Loucy (cell line): ENCODE data around the gene MRPL36.

Source experiments
- EZH2phosphoT487 ChIP-seq: fragments of 200-600 bp; IDR thresholded peaks from 2 replicates; pipeline ENCODE4 v1.6.1; 2018; ENCODE audit warnings: antibody characterized with exemption, mild to moderate bottlenecking, moderate library complexity, borderline replicate concordance
- TF ChIP-seq, protein P1 (sequence below): fragments of 200-600 bp; sonication (generic); conservative IDR thresholded peaks from 2 replicates; pipeline ENCODE4 v1.5.1; 2014; ENCODE audit warnings: mild to moderate bottlenecking, antibody characterized with exemption, low read length

DNA sequence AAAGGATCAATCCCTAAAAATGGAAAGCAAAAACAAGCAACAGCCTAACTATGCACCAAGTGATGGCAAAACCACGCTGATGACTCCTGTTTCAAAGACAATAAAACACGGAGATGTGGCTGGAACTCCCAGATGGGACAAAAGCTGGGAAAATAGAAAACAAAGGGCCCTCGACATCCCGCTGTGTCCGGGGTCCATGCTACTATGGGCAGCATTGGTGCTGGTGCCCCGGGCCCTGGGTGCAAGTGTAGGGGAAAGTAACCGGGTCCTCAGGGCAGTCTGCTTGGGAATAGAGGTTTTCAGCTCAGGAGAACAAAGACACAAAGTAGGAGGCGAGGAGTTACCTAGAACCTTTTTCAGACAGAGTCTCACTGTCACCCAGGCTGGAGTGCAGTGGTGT lies 46.1 kb downstream of the MRPL36 start:
- TF ChIP-seq, protein P1, sequence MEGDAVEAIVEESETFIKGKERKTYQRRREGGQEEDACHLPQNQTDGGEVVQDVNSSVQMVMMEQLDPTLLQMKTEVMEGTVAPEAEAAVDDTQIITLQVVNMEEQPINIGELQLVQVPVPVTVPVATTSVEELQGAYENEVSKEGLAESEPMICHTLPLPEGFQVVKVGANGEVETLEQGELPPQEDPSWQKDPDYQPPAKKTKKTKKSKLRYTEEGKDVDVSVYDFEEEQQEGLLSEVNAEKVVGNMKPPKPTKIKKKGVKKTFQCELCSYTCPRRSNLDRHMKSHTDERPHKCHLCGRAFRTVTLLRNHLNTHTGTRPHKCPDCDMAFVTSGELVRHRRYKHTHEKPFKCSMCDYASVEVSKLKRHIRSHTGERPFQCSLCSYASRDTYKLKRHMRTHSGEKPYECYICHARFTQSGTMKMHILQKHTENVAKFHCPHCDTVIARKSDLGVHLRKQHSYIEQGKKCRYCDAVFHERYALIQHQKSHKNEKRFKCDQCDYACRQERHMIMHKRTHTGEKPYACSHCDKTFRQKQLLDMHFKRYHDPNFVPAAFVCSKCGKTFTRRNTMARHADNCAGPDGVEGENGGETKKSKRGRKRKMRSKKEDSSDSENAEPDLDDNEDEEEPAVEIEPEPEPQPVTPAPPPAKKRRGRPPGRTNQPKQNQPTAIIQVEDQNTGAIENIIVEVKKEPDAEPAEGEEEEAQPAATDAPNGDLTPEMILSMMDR, result no peak
- TF ChIP-seq EZH2phosphoT487, result no peak
